Panc1 (cell line): ENCODE data around the gene IL17REL.

Experiments
- CTCF ChIP-seq: fragments of 450-650 bp; IDR thresholded peaks from 2 replicates; pipeline ENCODE4 v1.5.1; 2017; ENCODE audit warnings: mild to moderate bottlenecking
- POLR2AphosphoS5 ChIP-seq: IDR thresholded peaks from 2 replicates; pipeline ENCODE4 v1.6.1; 2012; ENCODE audit warnings: mild to moderate bottlenecking, low read depth, low read length, moderate library complexity
- REST ChIP-seq, 2 experiments: IDR thresholded peaks; 2 replicates each; pipeline ENCODE4 v1.6.1; 2011 to 2012; ENCODE audit warnings: low read depth in 2 of 2, control low read depth in 1 of 2, low read length in 1 of 2, mild to moderate bottlenecking in 1 of 2, moderate library complexity in 1 of 2; ENCODE audit not compliant: insufficient read depth in 1 of 2
- TCF7L2 ChIP-seq: IDR thresholded peaks from 2 replicates; pipeline ENCODE4 v1.6.1; 2011; ENCODE audit warnings: mild to moderate bottlenecking, low read depth, low read length, inconsistent platforms

GRCh38 chr22:49977578-49977977, 35.0 kb downstream of the IL17REL start:
- TF ChIP-seq CTCF, result no peak
- TF ChIP-seq REST (IDR thresholded peaks at IDR 0.05; ENCODE audit: insufficient read depth in 1 of 2, low read depth in 2 of 2, low read length in 1 of 2), result no peak
- no peak for TF ChIP-seq TCF7L2
- no peak for TF ChIP-seq POLR2AphosphoS5
